ENCODE results near the gene SYNJ2BP. TPM values are rescaled to one million over a fixed set of nuclear protein-coding genes. Genes with fewer than 3 reads are reported as not detected.
"Not testable (repeated sequence)": the region's sequence is repeated elsewhere in the genome, so short reads cannot be mapped to it uniquely, and the experiment has no call there.

The SYNJ2BP gene
- total and polyA plus RNA-seq, 9 of the 15 experiments (the other 6 are each of a cell fraction or from before 2014, with no cell fraction given) = 1.8 to 4.6 (median 3.3) TPM

GRCh38 chr14:70436867-70437266, 20.0 kb upstream of the SYNJ2BP start:
- Histone ChIP-seq H2AFZ (ENCODE audit: low read depth, low read length) (no peak overlapping the region), H3K79me2 (ENCODE audit: control insufficient read depth, insufficient read depth, low read length) (no peaks in the 10 kb centered on the region), H3K27ac (ENCODE audit: extremely low read depth, low read depth, low read length) (no peak overlapping the region), H3K4me3 (no peak overlapping the region), H3K4me1 (replicated peaks in 1 of 2; ENCODE audit: control insufficient read depth in 2 of 2, insufficient read depth in 2 of 2, low read length in 2 of 2) (no peaks in the 10 kb centered on the region), H3K9me3 (replicated peaks; ENCODE audit: control insufficient read depth, insufficient read depth, low read depth, low read length) (no peaks in the 10 kb centered on the region), H4K20me1 (replicated peaks; ENCODE audit: control insufficient read depth, insufficient read depth, low read length) (no peaks in the 10 kb centered on the region), H3K9ac (ENCODE audit: insufficient read depth in 1 of 2, low read depth in 2 of 2, low read length in 2 of 2) (no peak overlapping the region), H3K4me2 (ENCODE audit: insufficient read depth, low read length) (no peak overlapping the region), H3K36me3 (ENCODE audit: control insufficient read depth, insufficient read depth, low read length) (no peaks in the 10 kb centered on the region), H3K9me1 (ENCODE audit: control insufficient read depth, insufficient read depth, low read length) (no peaks in the 10 kb centered on the region), H3K27me3 (ENCODE audit: control insufficient read depth in 2 of 2, insufficient read depth in 2 of 2, low read length in 2 of 2) (no peaks in the 10 kb centered on the region)
- ChIA-PET POLR2A (no interaction called here), CTCF (ENCODE audit: low intra/inter-chr PET ratio) (no interaction called here)
- BruUV-seq (replicated peaks) = no TSS peak
- intact Hi-C loops (cut with micrococcal nuclease) = no loop called here
- 0% methylated on average over 2 of the region's 4 CpGs for WGBS (ENCODE audit: insufficient coverage, low coverage, missing lambda C conversion rate)
- no peak for FAIRE-seq
- TF ChIP-seq ZNF561 (CRISPR knock-in tag; conservative IDR thresholded peaks at IDR 0.05) = no peak
- TF ChIP-seq BACH1 (tag; IDR thresholded peaks at IDR 0.05) = no peak
- in situ Hi-C loops (cut with MboI) = no loop called here
- no peak for ATAC-seq
- DNase-seq (ENCODE audit: extremely low read depth in 1 of 4, low spot score in 3 of 4) = no peak

- not testable (repeated sequence) for H3K9me1 ChIP-seq (ENCODE audit: control insufficient read depth, insufficient read depth, low read length)
Measured at GRCh38 chr14:70426555-70426954, 9.7 kb upstream of the SYNJ2BP start.

More at GRCh38 chr14:70426555-70426954, 9.7 kb upstream of the SYNJ2BP start:
- H3K4me1 ChIP-seq (replicated peaks in 1 of 2; ENCODE audit: control insufficient read depth in 2 of 2, insufficient read depth in 2 of 2, low read length in 2 of 2); H3K9me3 ChIP-seq (replicated peaks; ENCODE audit: control insufficient read depth, insufficient read depth, low read depth, low read length); H3K4me3 ChIP-seq; DNase-seq (ENCODE audit: extremely low read depth in 1 of 4, low spot score in 3 of 4); CTCF ChIA-PET (ENCODE audit: low intra/inter-chr PET ratio); H3K27me3 ChIP-seq (ENCODE audit: control insufficient read depth in 2 of 2, insufficient read depth in 2 of 2, low read length in 2 of 2); FAIRE-seq; H2AFZ ChIP-seq (ENCODE audit: low read depth, low read length); H4K20me1 ChIP-seq (replicated peaks; ENCODE audit: control insufficient read depth, insufficient read depth, low read length); H3K9ac ChIP-seq (ENCODE audit: insufficient read depth in 1 of 2, low read depth in 2 of 2, low read length in 2 of 2); in situ Hi-C loops (cut with MboI); H3K4me2 ChIP-seq (ENCODE audit: insufficient read depth, low read length); BruUV-seq (replicated peaks); H3K36me3 ChIP-seq (ENCODE audit: control insufficient read depth, insufficient read depth, low read length); H3K79me2 ChIP-seq (ENCODE audit: control insufficient read depth, insufficient read depth, low read length); intact Hi-C loops (cut with micrococcal nuclease); H3K27ac ChIP-seq (ENCODE audit: extremely low read depth, low read depth, low read length); POLR2A ChIA-PET; ATAC-seq: not testable (repeated sequence)
- 0% methylated on average over 1 of the region's 4 CpGs for WGBS (ENCODE audit: insufficient coverage, low coverage, missing lambda C conversion rate)
